Colonic mucosa (tissue), 4 donors: ENCODE results near the gene KRT7. TPM values are rescaled to one million over a fixed set of nuclear protein-coding genes. Genes with fewer than 3 reads are reported as not detected.
A peak's percentile ranks its signal among the peaks of the same experiment; 100 is the strongest.

ENCODE experiments used
- DNase-seq: peaks from one replicate; pipeline ENCODE4 v3.0.0-alpha.2; 2020
- H3K27ac ChIP-seq: fragments of 200-600 bp; one replicate; pipeline ENCODE4 v1.8.0; 2021
- H3K27me3 ChIP-seq: fragments of 200-600 bp; one replicate; pipeline ENCODE4 v1.8.0; 2021
- H3K36me3 ChIP-seq: fragments of 200-600 bp; one replicate; pipeline ENCODE4 v1.8.0; 2021
- H3K4me1 ChIP-seq: fragments of 200-600 bp; one replicate; pipeline ENCODE4 v1.8.0; 2021; ENCODE audit warnings: mild to moderate bottlenecking
- H3K4me3 ChIP-seq: fragments of 200-600 bp; one replicate; pipeline ENCODE4 v1.8.0; 2021
- H3K9ac ChIP-seq, 2 donors: one replicate each; pipeline ENCODE4 v1.7.0; 2013; ENCODE audit warnings: control low read depth in 2 of 2, low read depth in 2 of 2, low read length in 2 of 2
- H3K9me3 ChIP-seq: fragments of 200-600 bp; one replicate; pipeline ENCODE4 v1.8.0; 2021
- CTCF ChIP-seq: fragments of 200-600 bp; IDR thresholded peaks from one replicate; pipeline ENCODE4 v1.8.0; 2022; ENCODE audit warnings: antibody characterized with exemption, mild to moderate bottlenecking
- intact Hi-C: fragments of 100-400 bp; cut with DNase I; formaldehyde crosslinking; loops from one replicate; pipeline ENCODE4 v1.14.1; 2022
- total RNA-seq, 2 donors: library from RNA; stranded (reverse); fragmentation: NEBNext Ultra II Directional in 1 of 2; extraction: Animal tissue kit (Norgen Biotek cat#: 25700) in 1 of 2; gene quantifications; one replicate each; pipeline ENCODE4 v1.2.1, GENCODE V29; 2021
- donor health status: healthy.
- donor health status: DM: no; HTN: no; CAD: no.
- donor health status: DM: no; HTN: no; CAD: no.

Gene KRT7
- total RNA-seq, 2 donors from 2014 or later: 2.1 to 4.0 TPM

GRCh38 chr12:52200781-52201450, 32.1 kb upstream of the KRT7 start:
- intact Hi-C loops: no loop called here
- Histone ChIP-seq H3K9me3 (no peaks in the 10 kb centered on the region), H3K36me3 (no peaks in the 10 kb centered on the region), H3K4me1 (no peaks in the 10 kb centered on the region), H3K27me3 (no peaks in the 10 kb centered on the region), H3K4me3 (no peak overlapping the region), H3K27ac (no peak overlapping the region), H3K9ac (no peak overlapping the region)
- no peak for TF ChIP-seq CTCF
- no peak for DNase-seq

- Histone ChIP-seq H3K9ac (no peak overlapping the region), H3K4me3 (no peak overlapping the region), H3K9me3 (no peaks in the 10 kb centered on the region), H3K4me1 (no peaks in the 10 kb centered on the region), H3K27ac (no peak overlapping the region), H3K27me3 (no peaks in the 10 kb centered on the region), H3K36me3 (no peaks in the 10 kb centered on the region)
- intact Hi-C loops: no loop called here
- TF ChIP-seq CTCF: no peak
- DNase-seq: no peak
Observed at GRCh38 chr12:52201451-52201839, 31.6 kb upstream of the KRT7 start.

- TF ChIP-seq CTCF: no peak
- Histone ChIP-seq H3K9ac (peak overlapping the region in 1 of 2 donors; percentile 2), H3K4me1 (no peaks in the 10 kb centered on the region), H3K27me3 (no peaks in the 10 kb centered on the region), H3K9me3 (no peaks in the 10 kb centered on the region), H3K4me3 (no peak overlapping the region), H3K36me3 (no peaks in the 10 kb centered on the region), H3K27ac (no peak overlapping the region)
- intact Hi-C loops: no loop called here
- DNase-seq: no peak
Observed at GRCh38 chr12:52202361-52203078, 30.5 kb upstream of the KRT7 start.

GRCh38 chr12:52203079-52203921, 29.7 kb upstream of the KRT7 start:
- intact Hi-C loops: no loop called here
- H3K27me3 ChIP-seq: no peaks in the 10 kb centered on the region
- no peak overlapping the region for H3K27ac ChIP-seq
- no peak overlapping the region for H3K4me3 ChIP-seq
- peak overlapping the region in 1 of 2 donors; percentile 2 for H3K9ac ChIP-seq
- H3K4me1 ChIP-seq: no peaks in the 10 kb centered on the region
- no peak for DNase-seq
- no peak for TF ChIP-seq CTCF
- H3K36me3 ChIP-seq: no peaks in the 10 kb centered on the region
- no peaks in the 10 kb centered on the region for H3K9me3 ChIP-seq

GRCh38 chr12:52204095-52204930, 28.7 kb upstream of the KRT7 start:
- TF ChIP-seq CTCF: no peak
- no peak overlapping the region for H3K9ac ChIP-seq
- DNase-seq: no peak
- H3K4me3 ChIP-seq: no peak overlapping the region
- H3K27ac ChIP-seq: no peak overlapping the region
- intact Hi-C loops: no loop called here
- H3K4me1 ChIP-seq: no peaks in the 10 kb centered on the region
- no peaks in the 10 kb centered on the region for H3K27me3 ChIP-seq
- no peaks in the 10 kb centered on the region for H3K36me3 ChIP-seq
- H3K9me3 ChIP-seq: no peaks in the 10 kb centered on the region
